Fibroblast of lung (primary cell): ENCODE results near the gene RIOK1.

ENCODE experiments used
- EZH2 ChIP-seq: IDR thresholded peaks from 2 replicates; pipeline ENCODE4 v1.5.1; 2012; ENCODE audit warnings: low read length, control low read depth, mild to moderate bottlenecking; ENCODE audit errors: missing control alignments
- TF ChIP-seq, protein P1 (sequence below), 2 donors: IDR thresholded peaks in 1 of 2; conservative IDR thresholded peaks in 1 of 2; 1 replicate in 1 of 2; 2 replicates in 1 of 2; pipeline ENCODE4 v1.5.1; 2011 to 2012; ENCODE audit warnings: low read length in 2 of 2, control low read depth in 1 of 2, inconsistent platforms in 1 of 2, low read depth in 1 of 2, mild to moderate bottlenecking in 1 of 2

- TF ChIP-seq, protein P1, sequence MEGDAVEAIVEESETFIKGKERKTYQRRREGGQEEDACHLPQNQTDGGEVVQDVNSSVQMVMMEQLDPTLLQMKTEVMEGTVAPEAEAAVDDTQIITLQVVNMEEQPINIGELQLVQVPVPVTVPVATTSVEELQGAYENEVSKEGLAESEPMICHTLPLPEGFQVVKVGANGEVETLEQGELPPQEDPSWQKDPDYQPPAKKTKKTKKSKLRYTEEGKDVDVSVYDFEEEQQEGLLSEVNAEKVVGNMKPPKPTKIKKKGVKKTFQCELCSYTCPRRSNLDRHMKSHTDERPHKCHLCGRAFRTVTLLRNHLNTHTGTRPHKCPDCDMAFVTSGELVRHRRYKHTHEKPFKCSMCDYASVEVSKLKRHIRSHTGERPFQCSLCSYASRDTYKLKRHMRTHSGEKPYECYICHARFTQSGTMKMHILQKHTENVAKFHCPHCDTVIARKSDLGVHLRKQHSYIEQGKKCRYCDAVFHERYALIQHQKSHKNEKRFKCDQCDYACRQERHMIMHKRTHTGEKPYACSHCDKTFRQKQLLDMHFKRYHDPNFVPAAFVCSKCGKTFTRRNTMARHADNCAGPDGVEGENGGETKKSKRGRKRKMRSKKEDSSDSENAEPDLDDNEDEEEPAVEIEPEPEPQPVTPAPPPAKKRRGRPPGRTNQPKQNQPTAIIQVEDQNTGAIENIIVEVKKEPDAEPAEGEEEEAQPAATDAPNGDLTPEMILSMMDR (conservative IDR thresholded peaks at IDR 0.05 in 1 of 2, IDR thresholded peaks at IDR 0.05 in 1 of 2; ENCODE audit: low read depth in 1 of 2, low read length in 2 of 2) = no peak
- TF ChIP-seq EZH2 = no peak
Measured at GRCh38 chr6:7442467-7442866, 52.9 kb downstream of the RIOK1 start.
